ENCODE results near the gene SORCS2. TPM values are rescaled to one million over a fixed set of nuclear protein-coding genes. Genes with fewer than 3 reads are reported as not detected.

The SORCS2 gene
- total and polyA plus RNA-seq, 3 donors from 2014 or later: 2.7 to 4.6 (median 2.9) TPM

- H3K9me3 ChIP-seq: no peaks in the 10 kb centered on the region
- DNase-seq: no peak
- TF ChIP-seq POLR2A (IDR thresholded peaks at IDR 0.05): no peak
- TF ChIP-seq, protein P1, sequence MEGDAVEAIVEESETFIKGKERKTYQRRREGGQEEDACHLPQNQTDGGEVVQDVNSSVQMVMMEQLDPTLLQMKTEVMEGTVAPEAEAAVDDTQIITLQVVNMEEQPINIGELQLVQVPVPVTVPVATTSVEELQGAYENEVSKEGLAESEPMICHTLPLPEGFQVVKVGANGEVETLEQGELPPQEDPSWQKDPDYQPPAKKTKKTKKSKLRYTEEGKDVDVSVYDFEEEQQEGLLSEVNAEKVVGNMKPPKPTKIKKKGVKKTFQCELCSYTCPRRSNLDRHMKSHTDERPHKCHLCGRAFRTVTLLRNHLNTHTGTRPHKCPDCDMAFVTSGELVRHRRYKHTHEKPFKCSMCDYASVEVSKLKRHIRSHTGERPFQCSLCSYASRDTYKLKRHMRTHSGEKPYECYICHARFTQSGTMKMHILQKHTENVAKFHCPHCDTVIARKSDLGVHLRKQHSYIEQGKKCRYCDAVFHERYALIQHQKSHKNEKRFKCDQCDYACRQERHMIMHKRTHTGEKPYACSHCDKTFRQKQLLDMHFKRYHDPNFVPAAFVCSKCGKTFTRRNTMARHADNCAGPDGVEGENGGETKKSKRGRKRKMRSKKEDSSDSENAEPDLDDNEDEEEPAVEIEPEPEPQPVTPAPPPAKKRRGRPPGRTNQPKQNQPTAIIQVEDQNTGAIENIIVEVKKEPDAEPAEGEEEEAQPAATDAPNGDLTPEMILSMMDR (IDR thresholded peaks at IDR 0.05): no peak
- 96 to 100% methylated on average over 2 of the region's 2 CpGs for WGBS, 2 donors
- intact Hi-C loops (cut with DNase I; ENCODE audit: low total_unique reads): no loop called here
- peaks cover 12% of the 10 kb centered on the region for H3K4me1 ChIP-seq
- no peaks in the 10 kb centered on the region for H3K27me3 ChIP-seq
- no peak overlapping the region for H3K27ac ChIP-seq
- H3K4me3 ChIP-seq: no peak overlapping the region
- H3K36me3 ChIP-seq (ENCODE audit: low read depth, missing control alignments): no peaks in the 10 kb centered on the region
Measured at GRCh38 chr4:7439699-7440098, 247.4 kb downstream of the SORCS2 start.

DNA sequence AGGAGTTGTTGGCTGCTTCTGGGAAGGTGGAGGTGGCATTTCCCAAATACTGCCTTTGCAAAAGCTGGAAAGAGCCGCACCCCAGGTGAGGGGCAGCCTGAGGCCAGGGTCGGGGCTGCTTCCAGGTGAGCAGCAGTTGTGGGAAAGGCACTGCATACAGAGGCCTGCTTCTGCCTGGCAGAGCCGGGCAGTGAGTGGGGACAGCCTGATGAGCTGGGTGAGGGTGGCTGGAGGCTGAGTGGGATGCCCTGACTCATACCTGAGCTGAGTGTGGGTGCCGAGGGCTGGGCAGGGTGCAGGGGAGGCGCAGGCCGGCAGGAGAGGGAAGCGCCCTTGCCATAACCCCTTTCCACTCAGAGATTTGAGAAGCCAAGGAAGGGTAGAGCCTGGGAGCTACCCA, 248.9 kb downstream of the SORCS2 start:
- WGBS, 2 donors: 83 to 94% methylated on average over 5 to 7 of the region's 7 CpGs
- no peak for DNase-seq
- H3K9me3 ChIP-seq: no peaks in the 10 kb centered on the region
- H3K4me1 ChIP-seq: peaks cover 2% of the 10 kb centered on the region
- H3K27ac ChIP-seq: no peak overlapping the region
- intact Hi-C loops (cut with DNase I; ENCODE audit: low total_unique reads): no loop called here
- no peak overlapping the region for H3K4me3 ChIP-seq
- no peak for TF ChIP-seq POLR2A (IDR thresholded peaks at IDR 0.05)
- TF ChIP-seq, protein P1 (IDR thresholded peaks at IDR 0.05): no peak
- H3K27me3 ChIP-seq: no peaks in the 10 kb centered on the region
- H3K36me3 ChIP-seq (ENCODE audit: low read depth, missing control alignments): no peaks in the 10 kb centered on the region

GRCh38 chr4:7442574-7443162, 250.3 kb downstream of the SORCS2 start:
- no peaks in the 10 kb centered on the region for H3K36me3 ChIP-seq (ENCODE audit: low read depth, missing control alignments)
- no peak overlapping the region for H3K4me3 ChIP-seq
- no peaks in the 10 kb centered on the region for H3K27me3 ChIP-seq
- 77 to 84% methylated on average over 7 to 15 of the region's 15 CpGs for WGBS, 2 donors
- H3K4me1 ChIP-seq: no peaks in the 10 kb centered on the region
- no peak for TF ChIP-seq POLR2A (IDR thresholded peaks at IDR 0.05)
- TF ChIP-seq, protein P1 (IDR thresholded peaks at IDR 0.05): no peak
- intact Hi-C loops (cut with DNase I; ENCODE audit: low total_unique reads): no loop called here
- no peak overlapping the region for H3K27ac ChIP-seq
- DNase-seq: no peak
- H3K9me3 ChIP-seq: no peaks in the 10 kb centered on the region

GRCh38 chr4:7444314-7444713, 252.0 kb downstream of the SORCS2 start:
- intact Hi-C loops (cut with DNase I; ENCODE audit: low total_unique reads): no loop called here
- no peak for TF ChIP-seq POLR2A (IDR thresholded peaks at IDR 0.05)
- TF ChIP-seq, protein P1 (IDR thresholded peaks at IDR 0.05): no peak
- H3K27me3 ChIP-seq: no peaks in the 10 kb centered on the region
- DNase-seq: no peak
- no peaks in the 10 kb centered on the region for H3K36me3 ChIP-seq (ENCODE audit: low read depth, missing control alignments)
- H3K9me3 ChIP-seq: no peaks in the 10 kb centered on the region
- 76 to 93% methylated on average over 3 of the region's 3 CpGs for WGBS, 2 donors
- no peak overlapping the region for H3K4me3 ChIP-seq
- H3K4me1 ChIP-seq: no peaks in the 10 kb centered on the region
- no peak overlapping the region for H3K27ac ChIP-seq

DNA sequence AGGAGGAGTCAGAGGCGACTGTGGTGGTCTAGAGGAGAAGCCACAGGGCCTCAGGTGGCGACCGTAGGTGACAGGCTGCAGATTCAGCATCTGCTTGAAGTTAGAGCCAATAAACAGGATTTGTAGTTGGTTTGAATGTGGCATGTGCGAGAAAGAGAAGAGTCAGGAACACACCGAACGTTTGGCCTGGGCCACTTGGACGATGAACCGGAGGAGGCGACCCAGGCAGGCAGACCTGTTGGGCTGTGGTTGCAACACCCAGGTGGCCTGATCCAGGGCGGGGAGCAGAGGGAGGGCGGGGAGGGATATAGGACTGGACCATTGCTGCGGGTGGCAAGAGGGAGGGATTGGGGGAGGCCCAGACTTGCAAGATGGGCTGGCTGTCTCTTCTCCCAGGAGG, 252.4 kb downstream of the SORCS2 start:
- Histone ChIP-seq H3K9me3 (no peaks in the 10 kb centered on the region), H3K4me3 (no peak overlapping the region), H3K4me1 (no peaks in the 10 kb centered on the region), H3K36me3 (ENCODE audit: low read depth, missing control alignments) (no peaks in the 10 kb centered on the region), H3K27me3 (no peaks in the 10 kb centered on the region), H3K27ac (no peak overlapping the region)
- DNase-seq: no peak
- TF ChIP-seq, protein P1 (IDR thresholded peaks at IDR 0.05): no peak
- no peak for TF ChIP-seq POLR2A (IDR thresholded peaks at IDR 0.05)
- 82 to 89% methylated on average over 12 of the region's 12 CpGs for WGBS, 2 donors
- intact Hi-C loops (cut with DNase I; ENCODE audit: low total_unique reads): no loop called here
